Osteocyte (in vitro differentiated cells): ENCODE data around the gene DNTT. TPM values are rescaled to one million over a fixed set of nuclear protein-coding genes. Genes with fewer than 3 reads are reported as not detected.

ENCODE experiments used
- DNase-seq: peaks from one replicate; pipeline ENCODE4 v3.0.0; 2021; ENCODE audit warnings: mixed read lengths; ENCODE audit not compliant: unreplicated experiment; ENCODE audit errors: extremely low spot score
- H3K27ac Mint-ChIP-seq: one replicate; pipeline ENCODE4 v1.8.0; 2021; ENCODE audit warnings: mild to moderate bottlenecking, mixed read lengths; ENCODE audit not compliant: unreplicated experiment
- H3K27me3 Mint-ChIP-seq: one replicate; pipeline ENCODE4 v1.8.0; 2021; ENCODE audit warnings: mixed read lengths; ENCODE audit not compliant: unreplicated experiment
- H3K36me3 Mint-ChIP-seq: one replicate; pipeline ENCODE4 v1.8.0; 2021; ENCODE audit warnings: mixed read lengths; ENCODE audit not compliant: unreplicated experiment
- H3K4me1 Mint-ChIP-seq: one replicate; pipeline ENCODE4 v1.8.0; 2021; ENCODE audit warnings: mixed read lengths; ENCODE audit not compliant: unreplicated experiment
- H3K4me3 Mint-ChIP-seq: one replicate; pipeline ENCODE4 v1.8.0; 2021; ENCODE audit warnings: mild to moderate bottlenecking, moderate library complexity, mixed read lengths; ENCODE audit not compliant: unreplicated experiment
- H3K9me3 Mint-ChIP-seq: one replicate; pipeline ENCODE4 v1.8.0; 2021; ENCODE audit warnings: mixed read lengths; ENCODE audit not compliant: unreplicated experiment
- CTCF ChIP-seq: fragments of 200-600 bp; sonication (generic); IDR thresholded peaks from 2 replicates; pipeline ENCODE4 v1.5.0; 2021; ENCODE audit warnings: antibody characterized with exemption, mild to moderate bottlenecking, moderate library complexity
- total RNA-seq: library from RNA; stranded (reverse); gene quantifications from 2 replicates; pipeline ENCODE4 v1.2.1, GENCODE V29; 2021

The DNTT gene
- total RNA-seq, 1 donor from 2014 or later = not detected

GRCh38 chr10:96276426-96276825 is 27.8 kb upstream of the DNTT start:
- no peak for TF ChIP-seq CTCF
- Mint-ChIP-seq H3K4me1 (no peaks in the 10 kb centered on the region), H3K9me3 (no peaks in the 10 kb centered on the region), H3K27me3 (peaks cover 10% of the 10 kb centered on the region), H3K4me3 (no peak overlapping the region), H3K36me3 (no peaks in the 10 kb centered on the region), H3K27ac (no peak overlapping the region)
- DNase-seq = no peak

GRCh38 chr10:96276831-96277230 is 27.4 kb upstream of the DNTT start:
- Mint-ChIP-seq H3K9me3 (no peaks in the 10 kb centered on the region), H3K36me3 (no peaks in the 10 kb centered on the region), H3K27me3 (peaks cover 12% of the 10 kb centered on the region), H3K4me3 (no peak overlapping the region), H3K27ac (no peak overlapping the region), H3K4me1 (no peaks in the 10 kb centered on the region)
- TF ChIP-seq CTCF = no peak
- no peak for DNase-seq

- Mint-ChIP-seq H3K4me1 (no peaks in the 10 kb centered on the region), H3K4me3 (no peak overlapping the region), H3K9me3 (no peaks in the 10 kb centered on the region), H3K36me3 (no peaks in the 10 kb centered on the region), H3K27ac (no peak overlapping the region), H3K27me3 (peaks cover 9% of the 10 kb centered on the region)
- TF ChIP-seq CTCF = no peak
- no peak for DNase-seq
These were observed 25.0 kb upstream of the DNTT start for GRCh38 chr10:96279191-96279641.

- no peak for DNase-seq
- Mint-ChIP-seq H3K27me3 (peaks cover 9% of the 10 kb centered on the region), H3K27ac (no peak overlapping the region), H3K36me3 (no peaks in the 10 kb centered on the region), H3K9me3 (no peaks in the 10 kb centered on the region), H3K4me3 (no peak overlapping the region), H3K4me1 (no peaks in the 10 kb centered on the region)
- TF ChIP-seq CTCF = no peak
These were observed 23.4 kb upstream of the DNTT start for GRCh38 chr10:96280859-96281258.

GRCh38 chr10:96281444-96282029 is 22.7 kb upstream of the DNTT start:
- Mint-ChIP-seq H3K9me3 (no peaks in the 10 kb centered on the region), H3K4me1 (no peaks in the 10 kb centered on the region), H3K36me3 (no peaks in the 10 kb centered on the region), H3K27ac (no peak overlapping the region), H3K27me3 (peaks cover 9% of the 10 kb centered on the region), H3K4me3 (no peak overlapping the region)
- TF ChIP-seq CTCF = no peak
- no peak for DNase-seq
